Ishikawa (cell line): ENCODE results near the gene RBM44.

Source experiments
- CEBPB ChIP-seq: IDR thresholded peaks from 2 replicates; pipeline ENCODE4 v1.6.1; 2012
- EGR1 ChIP-seq: IDR thresholded peaks from 2 replicates; pipeline ENCODE4 v1.6.1; 2012
- RAD21 ChIP-seq: IDR thresholded peaks from 2 replicates; pipeline ENCODE4 v1.6.1; 2012; ENCODE audit warnings: low read depth

GRCh38 chr2:237876061-237876526 is 77.5 kb downstream of the RBM44 start:
- TF ChIP-seq CEBPB (no peak), EGR1 (no peak), RAD21 (no peak)
